GF-D8 (cell line): Measurements from ENCODE around the gene LRMDA.

ENCODE experiments used
- DNase-seq: peaks from one replicate; lab custom pipeline; 2025; lab: John Stamatoyannopoulos, UW

LRMDA gene

GRCh38 chr10:76209135-76209534 is 777.7 kb downstream of the LRMDA start:
- DNase-seq = no peak

DNA sequence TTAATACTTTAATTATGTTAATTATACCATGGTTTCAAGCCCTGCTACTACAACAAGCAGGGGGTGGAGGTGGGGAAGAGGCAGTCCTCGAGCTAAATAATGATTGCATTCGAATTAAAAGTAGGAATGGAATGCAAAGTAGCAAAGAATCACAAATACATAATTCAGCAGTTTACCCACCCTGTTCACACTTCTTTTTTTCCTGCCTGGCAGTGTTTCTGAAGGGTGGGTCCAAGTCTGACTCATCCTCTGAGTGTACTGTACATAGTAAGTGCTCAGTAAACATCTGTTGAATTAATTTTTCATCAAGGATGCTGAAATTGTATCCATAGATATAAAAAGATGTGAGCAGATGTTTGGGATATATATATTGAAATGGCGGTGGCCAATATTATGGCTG is 778.8 kb downstream of the LRMDA start:
- no peak for DNase-seq

GRCh38 chr10:76211691-76212090 is 780.3 kb downstream of the LRMDA start:
- no peak for DNase-seq

DNA sequence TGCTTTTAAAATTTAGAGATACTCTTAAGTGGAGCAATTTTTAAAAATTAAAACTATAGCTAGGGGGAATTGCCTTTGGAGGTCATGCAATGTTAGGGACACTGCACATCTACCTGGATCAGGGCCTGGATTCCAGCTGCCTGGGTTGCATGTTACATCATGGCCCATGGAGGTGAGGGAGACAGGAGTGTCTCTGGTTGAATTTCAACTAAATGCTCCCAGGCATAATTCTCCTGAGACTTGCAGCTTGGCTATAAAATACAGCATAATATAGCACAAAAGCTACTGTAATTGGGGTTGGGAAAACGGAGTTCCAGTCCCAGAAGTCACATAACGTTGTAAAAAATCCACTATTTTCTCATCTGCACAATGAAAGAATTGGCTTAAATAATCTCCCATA is 782.5 kb downstream of the LRMDA start:
- no peak for DNase-seq

DNA sequence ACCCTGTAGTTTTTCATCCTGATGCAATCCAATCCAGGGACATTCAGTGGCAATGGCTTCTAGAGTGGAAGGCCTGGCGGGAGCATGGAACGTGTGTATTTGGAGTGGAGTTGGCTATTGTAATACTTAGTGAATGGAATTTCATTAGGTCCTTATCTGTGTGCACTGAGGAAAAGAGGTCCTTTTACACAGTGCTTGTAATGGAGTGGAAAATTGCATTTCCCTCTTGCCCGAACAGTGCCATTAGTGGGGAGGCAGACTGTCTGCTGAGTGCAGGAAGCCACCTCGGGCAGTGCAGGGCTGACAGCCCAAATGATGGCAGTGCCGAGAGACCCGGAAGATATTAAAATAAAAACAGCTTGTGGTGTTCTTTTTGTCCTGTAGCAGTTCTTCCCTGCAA is 786.6 kb downstream of the LRMDA start:
- no peak for DNase-seq

- no peak for DNase-seq
These were observed 797.9 kb downstream of the LRMDA start for GRCh38 chr10:76229341-76229740.

- DNase-seq = no peak
These were observed 799.5 kb downstream of the LRMDA start for GRCh38 chr10:76230921-76231285.

DNA sequence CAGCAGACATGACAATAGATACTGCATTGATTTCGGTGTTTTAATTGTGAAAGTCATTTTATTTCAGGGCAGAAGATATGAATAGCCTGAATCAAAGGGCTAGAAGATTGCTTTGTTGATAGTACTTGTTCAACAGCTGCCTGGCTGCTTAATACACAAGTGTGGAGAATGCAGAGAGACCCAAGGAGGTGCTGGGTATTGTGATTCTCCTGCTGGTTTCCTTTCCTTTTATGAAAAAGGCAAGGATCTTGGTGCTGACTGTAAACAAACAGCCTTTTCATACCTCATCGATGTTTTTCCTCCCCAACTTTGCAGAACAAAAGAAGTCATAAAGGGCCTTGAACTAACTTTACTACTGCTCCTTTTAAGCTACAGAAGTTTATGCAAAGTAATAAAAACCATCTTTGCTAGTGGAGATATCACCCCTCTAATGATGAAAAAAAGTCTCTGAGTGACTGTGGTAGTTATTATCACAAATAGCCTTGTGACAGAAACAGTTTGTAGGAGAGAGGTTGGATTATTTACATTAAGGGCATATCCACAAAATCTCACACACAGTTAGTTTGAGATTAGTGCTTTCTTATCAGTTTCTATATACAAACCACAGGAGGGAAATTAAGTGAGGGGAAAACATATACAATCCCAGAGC is 800.0 kb downstream of the LRMDA start:
- DNase-seq = no peak

- DNase-seq = no peak
These were observed 803.2 kb downstream of the LRMDA start for GRCh38 chr10:76234499-76235226.

DNA sequence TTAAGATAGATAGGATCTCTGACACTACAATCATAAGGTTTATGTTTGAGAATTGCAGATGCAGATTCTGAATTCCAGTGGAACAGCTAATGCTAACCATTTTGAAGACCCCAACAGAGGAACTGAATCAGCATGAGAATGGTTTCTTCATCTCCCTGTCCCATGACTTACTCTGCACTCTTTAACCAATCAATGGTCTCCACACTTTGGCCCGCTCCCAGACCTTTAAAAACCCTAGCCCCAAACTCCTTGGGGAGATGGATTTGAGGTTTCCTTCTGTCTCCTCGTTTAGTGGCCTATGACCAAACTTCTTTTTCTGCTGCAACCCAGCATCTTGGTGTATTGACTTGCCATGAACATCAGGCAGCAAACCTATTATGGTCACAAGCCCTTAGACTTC is 804.9 kb downstream of the LRMDA start:
- no peak for DNase-seq

DNA sequence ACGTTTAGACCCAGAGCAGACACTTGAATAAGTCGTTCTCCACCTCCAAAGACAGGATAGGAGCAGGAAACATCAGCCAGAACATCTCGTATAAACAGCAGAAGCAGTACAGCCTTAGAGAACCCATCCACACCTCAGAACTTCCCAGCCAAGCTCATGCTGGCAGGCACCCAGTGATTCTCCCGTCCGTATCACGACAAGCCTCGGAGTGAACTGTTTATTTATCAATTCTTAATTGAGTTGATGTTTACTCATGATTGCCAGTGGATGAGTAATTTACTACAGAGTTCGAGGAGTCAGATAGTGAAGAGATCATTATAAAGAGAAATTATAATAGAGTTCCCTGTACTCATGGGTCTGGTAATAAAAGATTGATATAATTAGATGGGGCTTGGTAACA is 811.5 kb downstream of the LRMDA start:
- no peak for DNase-seq

DNA sequence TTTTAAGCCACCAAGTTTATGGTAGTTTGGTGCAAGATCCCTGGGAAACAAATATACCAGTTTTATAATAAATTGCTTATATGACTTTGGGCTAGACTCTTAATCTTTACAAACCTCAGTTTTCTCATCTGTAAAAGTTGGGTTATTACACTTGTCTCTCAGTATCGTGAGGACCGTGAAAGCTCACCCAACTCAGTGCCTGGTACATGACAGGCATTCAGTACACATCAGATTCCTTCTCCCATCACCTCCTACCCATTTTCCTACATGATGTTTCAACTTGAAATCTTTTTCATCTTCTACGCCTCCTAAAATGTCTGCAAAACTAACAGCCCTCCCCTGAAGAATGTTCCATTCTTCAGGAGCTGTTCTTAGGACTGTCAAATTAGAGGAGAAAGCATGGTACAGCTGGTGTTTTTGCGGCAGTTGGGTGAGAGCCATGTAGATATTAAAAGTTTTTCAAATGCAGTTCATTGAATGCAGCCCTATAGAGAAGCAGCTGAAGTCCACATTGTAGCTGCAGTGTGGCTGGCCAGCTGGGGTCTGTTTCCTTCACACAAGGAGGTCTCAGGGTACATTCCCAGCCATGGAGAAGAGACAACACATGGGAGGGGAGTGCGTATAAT is 812.8 kb downstream of the LRMDA start:
- DNase-seq = no peak

GRCh38 chr10:76245951-76246495 is 814.6 kb downstream of the LRMDA start:
- no peak for DNase-seq

GRCh38 chr10:76248649-76249200 is 817.3 kb downstream of the LRMDA start:
- DNase-seq = no peak

DNA sequence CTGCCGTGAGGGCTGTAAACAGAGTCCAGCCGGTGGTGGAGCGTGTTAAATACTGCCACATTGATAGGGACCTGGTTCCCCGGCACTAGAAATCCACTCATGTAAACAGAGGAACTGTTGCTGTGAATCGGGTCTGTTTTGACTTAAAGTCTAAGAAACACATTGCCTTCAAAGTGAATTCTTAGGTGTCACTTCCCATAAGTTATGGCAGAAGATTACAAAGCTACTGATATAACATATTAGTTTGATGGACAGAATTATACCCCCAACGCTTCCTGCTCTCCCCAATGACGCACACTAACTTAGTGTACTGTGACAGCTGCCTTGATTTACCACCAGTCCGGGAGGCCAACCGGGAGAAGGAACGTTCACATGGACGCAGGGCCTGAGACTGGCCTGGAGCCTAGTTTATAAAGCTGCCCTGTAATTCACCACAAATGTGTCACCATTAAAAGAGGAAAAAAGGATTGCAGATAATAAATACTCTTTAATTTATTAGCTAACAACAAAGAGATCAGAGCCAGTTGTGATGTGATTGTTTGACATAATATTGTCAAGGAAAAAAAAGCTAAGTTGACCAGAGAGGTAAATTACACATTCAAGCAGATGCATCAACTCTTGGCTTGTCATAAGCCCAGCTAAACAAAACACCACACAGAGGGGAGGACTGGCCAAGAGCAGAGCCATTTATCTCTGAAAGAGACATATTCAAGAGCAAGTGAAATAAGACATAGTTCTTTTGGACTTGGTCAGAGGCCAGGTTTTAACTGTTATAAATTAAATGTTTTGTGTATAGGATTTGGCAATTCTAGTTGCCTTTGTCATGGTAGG is 820.6 kb downstream of the LRMDA start:
- DNase-seq = no peak

DNA sequence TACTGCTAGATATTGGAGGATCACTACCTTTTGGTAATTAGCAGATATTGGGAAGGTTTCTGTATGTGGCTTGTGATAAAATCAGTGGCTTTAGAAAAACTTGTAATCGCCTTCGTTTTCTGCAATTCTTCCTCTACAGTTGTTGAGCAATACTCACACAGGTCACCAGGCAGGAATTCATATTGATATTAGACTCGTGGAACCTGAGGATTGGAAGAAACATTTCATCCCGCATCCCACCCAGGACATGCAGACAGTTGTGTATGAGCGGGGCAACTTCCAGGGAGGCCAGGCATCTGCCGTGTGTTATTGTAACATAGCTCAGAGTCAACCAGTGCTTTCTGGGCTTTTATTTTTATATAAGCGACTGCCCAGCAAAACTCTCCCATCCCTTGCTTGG is 821.3 kb downstream of the LRMDA start:
- DNase-seq = no peak

GRCh38 chr10:76255241-76255640 is 823.8 kb downstream of the LRMDA start:
- DNase-seq = no peak

DNA sequence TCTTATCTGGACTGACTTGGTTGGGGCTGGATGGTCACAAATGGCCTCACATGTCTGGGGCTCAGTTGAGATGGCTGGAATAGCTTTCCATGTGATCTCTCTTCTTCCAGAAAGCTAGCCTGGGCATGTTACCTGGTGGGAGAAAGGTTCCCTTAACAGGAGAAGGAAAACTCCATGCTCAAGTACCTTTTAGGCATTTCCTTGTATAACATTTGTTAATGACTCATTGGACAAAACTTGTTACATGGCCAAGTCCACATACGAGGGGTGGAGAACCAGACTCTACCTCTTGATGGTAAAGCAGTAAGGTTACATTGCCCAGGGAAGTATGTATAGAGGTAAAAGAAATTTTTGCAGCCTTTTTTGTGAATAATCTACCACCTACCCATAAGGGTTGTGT is 826.4 kb downstream of the LRMDA start:
- DNase-seq = no peak

GRCh38 chr10:76265441-76266113 is 834.2 kb downstream of the LRMDA start:
- no peak for DNase-seq

DNA sequence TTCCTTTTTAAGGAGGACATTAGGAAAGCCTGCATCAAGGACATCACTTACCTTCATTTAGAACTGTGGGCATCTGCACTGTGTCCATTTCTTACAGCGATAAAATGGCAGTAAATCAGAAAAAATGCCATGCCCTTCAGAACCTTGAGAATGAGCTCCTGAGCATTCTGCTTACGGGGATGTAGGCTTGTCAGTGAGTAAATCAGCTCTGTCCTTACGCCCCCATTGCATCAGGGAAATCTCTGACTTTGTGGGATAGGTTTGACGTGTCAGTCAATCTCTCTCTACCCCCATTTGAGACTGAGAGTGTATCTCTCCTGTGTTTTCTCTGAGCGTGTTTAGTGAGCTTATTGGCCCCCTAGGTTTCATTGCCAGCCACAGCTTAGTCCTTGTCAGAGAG is 837.1 kb downstream of the LRMDA start:
- DNase-seq = no peak

DNA sequence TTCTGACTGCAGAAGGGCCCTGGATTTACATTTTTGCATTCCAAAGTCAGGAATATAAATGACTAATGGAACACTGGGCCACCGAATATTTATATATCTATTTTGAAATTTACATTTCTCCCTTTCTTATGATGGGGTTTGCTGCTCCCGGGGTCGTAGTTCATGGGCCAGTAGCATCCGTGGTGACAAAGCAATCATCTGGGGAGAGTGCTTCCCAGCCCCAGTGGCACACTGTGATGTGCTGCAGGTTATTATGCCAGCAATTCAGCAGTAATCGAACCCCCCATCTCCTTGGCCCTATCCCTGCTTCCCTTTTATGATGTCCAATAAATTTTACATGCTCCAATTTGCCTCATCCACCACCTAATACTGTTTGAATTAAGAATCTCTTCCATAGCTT is 837.5 kb downstream of the LRMDA start:
- DNase-seq = no peak
